Right lung (tissue), 10 donors: ENCODE results near the gene CCN2. TPM values are rescaled to one million over a fixed set of nuclear protein-coding genes. Genes with fewer than 3 reads are reported as not detected.

ENCODE experiments used
- DNase-seq, 2 donors: peaks; one replicate each; pipeline ENCODE4 v3.0.0-alpha.2; 2013
- long read RNA-seq, 8 donors: transcript quantifications; one replicate each; lab custom pipeline, GENCODE V29; 2026
- polyA plus RNA-seq, 5 donors: library from polyadenylated mRNA; unstranded; fragments of 120-200 nt; gene quantifications; one replicate each; pipeline versions ENCODE4 v1.2.1 to v1.2.3, GENCODE V29; 2013; ENCODE audit warnings: inconsistent platforms in 1 of 5, low replicate concordance in 1 of 5; ENCODE audit not compliant: insufficient read length in 5 of 5, insufficient read depth in 1 of 5

The CCN2 gene, protein sequence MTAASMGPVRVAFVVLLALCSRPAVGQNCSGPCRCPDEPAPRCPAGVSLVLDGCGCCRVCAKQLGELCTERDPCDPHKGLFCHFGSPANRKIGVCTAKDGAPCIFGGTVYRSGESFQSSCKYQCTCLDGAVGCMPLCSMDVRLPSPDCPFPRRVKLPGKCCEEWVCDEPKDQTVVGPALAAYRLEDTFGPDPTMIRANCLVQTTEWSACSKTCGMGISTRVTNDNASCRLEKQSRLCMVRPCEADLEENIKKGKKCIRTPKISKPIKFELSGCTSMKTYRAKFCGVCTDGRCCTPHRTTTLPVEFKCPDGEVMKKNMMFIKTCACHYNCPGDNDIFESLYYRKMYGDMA
- polyA plus RNA-seq, result 100 to 1,000 TPM in 2 of 5 donors, 10 to 100 TPM in 3; 18.6 to 108 (median 78.1) TPM
- long read RNA-seq, donor 1, transcript CTGF-201 (5 exons, 2,339 nt), result major isoform, 11 of 11 reads
- long read RNA-seq, donor 1, partial matches to known transcripts, result 0 of 11 reads
- long read RNA-seq, donor 1, other reads (novel, unspliced or antisense), result 0 of 11 reads
- long read RNA-seq, donor 2, transcript CTGF-201 (5 exons, 2,339 nt), result major isoform, 37 of 101 reads
- long read RNA-seq, donor 2, partial matches to known transcripts, result 64 of 101 reads
- long read RNA-seq, donor 2, other reads (novel, unspliced or antisense), result 0 of 101 reads
- long read RNA-seq, donor 3, transcript CTGF-201 (5 exons, 2,339 nt), result major isoform, 20 of 86 reads
- long read RNA-seq, donor 3, partial matches to known transcripts, result 66 of 86 reads
- long read RNA-seq, donor 3, other reads (novel, unspliced or antisense), result 0 of 86 reads
- long read RNA-seq, donor 4, partial matches to known transcripts, result 0 of 4 reads
- long read RNA-seq, donor 4, other reads (novel, unspliced or antisense), result 0 of 4 reads
- long read RNA-seq, donor 5, transcript CTGF-201 (5 exons, 2,339 nt), result major isoform, 24 of 89 reads
- long read RNA-seq, donor 5, partial matches to known transcripts, result 65 of 89 reads
- long read RNA-seq, donor 5, other reads (novel, unspliced or antisense), result 0 of 89 reads
- long read RNA-seq, donor 6, transcript CTGF-201 (5 exons, 2,339 nt), result major isoform, 51 of 99 reads
- long read RNA-seq, donor 6, partial matches to known transcripts, result 48 of 99 reads
- long read RNA-seq, donor 6, other reads (novel, unspliced or antisense), result 0 of 99 reads
- long read RNA-seq, donor 7, transcript CTGF-201 (5 exons, 2,339 nt), result major isoform, 6 of 6 reads
- long read RNA-seq, donor 7, partial matches to known transcripts, result 0 of 6 reads
- long read RNA-seq, donor 7, other reads (novel, unspliced or antisense), result 0 of 6 reads
- long read RNA-seq, donor 8, transcript CTGF-201 (5 exons, 2,339 nt), result major isoform, 8 of 8 reads
- long read RNA-seq, donor 8, partial matches to known transcripts, result 0 of 8 reads
- long read RNA-seq, donor 8, other reads (novel, unspliced or antisense), result 0 of 8 reads

DNA sequence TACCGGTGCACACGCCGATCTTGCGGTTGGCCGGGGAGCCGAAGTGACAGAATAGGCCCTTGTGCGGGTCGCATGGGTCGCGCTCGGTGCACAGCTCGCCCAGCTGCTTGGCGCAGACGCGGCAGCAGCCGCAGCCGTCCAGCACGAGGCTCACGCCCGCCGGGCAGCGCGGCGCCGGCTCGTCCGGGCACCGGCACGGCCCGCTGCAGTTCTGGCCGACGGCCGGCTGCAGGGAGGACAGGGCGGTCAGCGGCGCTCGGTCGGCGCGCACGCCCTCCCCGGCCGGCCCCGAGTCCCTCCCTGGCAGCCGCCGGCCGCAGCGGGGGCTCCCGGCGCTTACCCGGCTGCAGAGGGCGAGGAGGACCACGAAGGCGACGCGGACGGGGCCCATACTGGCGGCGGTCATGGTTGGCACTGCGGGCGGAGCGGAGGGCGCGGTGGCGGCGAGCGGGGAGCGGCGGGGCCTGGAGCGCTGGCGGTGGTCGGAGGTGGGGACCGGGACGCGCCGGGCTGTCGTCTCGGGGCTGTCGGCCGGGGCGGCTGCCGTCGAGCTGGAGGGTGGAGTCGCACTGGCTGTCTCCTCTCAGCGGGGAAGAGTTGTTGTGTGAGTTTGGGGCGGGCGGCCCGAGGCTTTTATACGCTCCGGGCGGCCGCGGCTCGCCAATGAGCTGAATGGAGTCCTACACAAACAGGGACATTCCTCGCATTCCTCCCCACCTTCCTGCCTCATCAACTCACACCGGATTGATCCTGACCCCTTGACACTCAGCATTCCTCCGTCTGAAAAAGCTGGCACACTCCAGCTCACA lies at the start of gene CCN2:
CCN2 (minus strand) TSS at position 606 of the 809 bp plus-strand sequence; CDS start at position 406, 200 bp downstream.
- peak; percentile 73 to 76 for DNase-seq

DNA sequence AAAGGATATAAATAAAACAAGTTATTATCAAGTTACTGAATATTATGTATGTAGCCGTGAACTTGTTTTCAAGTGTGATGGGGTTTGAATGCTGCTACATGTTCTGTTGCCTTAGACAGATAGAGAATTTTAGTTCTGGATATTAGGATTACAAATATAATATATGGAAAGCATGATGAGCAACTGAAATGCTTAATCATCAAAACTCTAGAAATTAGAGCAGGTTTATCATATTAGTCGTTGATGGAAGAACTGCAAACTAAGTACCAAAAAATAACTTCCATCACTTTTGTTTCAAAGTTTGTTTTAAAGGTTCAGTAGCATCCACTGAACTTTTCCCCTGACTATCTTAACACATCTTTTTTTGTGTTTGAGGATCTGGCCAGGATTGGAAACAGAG lies 49.1 kb upstream of the CCN2 start:
- no peak for DNase-seq

DNA sequence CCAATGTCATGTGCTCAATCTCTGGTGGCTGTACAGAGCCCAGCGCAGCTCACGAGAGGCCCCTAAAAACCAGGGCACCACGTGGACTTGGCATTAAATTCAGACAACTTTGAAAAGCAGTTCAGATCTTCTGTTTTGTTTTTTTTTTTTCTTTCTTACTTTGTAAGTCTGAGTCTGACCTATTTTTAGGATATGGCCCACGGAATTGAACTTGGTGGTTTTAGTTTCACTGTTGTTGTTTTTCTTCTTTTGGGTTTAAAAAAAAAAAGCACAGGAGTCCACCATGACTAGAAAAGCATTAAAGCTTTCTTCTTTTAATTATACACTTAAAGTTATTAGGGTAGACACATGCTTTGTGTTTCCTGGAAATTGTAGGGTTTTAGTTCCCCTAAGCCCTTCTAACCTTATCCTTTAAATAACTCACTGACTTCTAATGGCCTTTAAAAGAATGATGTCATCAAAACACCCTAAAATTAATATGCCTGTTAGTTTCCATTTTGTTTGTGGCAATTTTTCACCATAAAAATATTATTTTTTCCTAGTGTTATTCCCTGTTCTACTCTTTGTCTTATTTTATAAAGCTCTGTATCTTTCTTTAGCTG lies 48.5 kb upstream of the CCN2 start:
- DNase-seq, result no peak

DNA sequence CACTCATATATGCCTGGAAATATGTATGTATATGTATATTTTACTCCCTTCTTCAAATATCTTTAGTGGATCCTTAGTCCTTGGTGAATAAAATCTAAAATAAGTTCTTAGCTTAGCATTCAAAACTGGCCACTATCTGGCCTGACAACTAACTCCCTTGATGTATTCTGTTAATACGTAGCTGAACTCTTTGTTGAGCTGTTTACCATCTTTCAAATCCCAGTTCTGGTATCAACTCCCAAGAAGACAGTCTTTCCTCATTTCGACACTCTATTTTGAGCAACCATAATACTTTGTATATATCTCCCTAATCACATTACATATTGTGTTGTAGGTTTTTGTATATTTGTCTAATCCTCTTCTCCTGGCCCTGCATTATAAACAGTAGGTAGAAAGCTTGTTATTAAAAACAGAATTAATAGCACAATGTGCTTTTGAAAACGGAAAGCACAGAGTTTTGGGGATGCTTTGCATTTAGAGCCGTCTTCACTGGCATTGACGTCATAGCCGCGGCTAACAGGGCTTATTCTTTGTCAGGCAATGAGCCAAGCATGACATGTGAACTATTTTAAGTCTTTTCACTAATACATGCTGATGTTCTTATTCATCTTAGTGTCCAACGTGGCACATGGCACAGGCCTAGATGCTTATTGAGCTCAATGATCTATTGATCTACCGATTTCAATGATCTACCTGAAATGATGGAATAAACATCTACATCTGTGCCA lies 47.2 kb upstream of the CCN2 start:
- no peak for DNase-seq

DNA sequence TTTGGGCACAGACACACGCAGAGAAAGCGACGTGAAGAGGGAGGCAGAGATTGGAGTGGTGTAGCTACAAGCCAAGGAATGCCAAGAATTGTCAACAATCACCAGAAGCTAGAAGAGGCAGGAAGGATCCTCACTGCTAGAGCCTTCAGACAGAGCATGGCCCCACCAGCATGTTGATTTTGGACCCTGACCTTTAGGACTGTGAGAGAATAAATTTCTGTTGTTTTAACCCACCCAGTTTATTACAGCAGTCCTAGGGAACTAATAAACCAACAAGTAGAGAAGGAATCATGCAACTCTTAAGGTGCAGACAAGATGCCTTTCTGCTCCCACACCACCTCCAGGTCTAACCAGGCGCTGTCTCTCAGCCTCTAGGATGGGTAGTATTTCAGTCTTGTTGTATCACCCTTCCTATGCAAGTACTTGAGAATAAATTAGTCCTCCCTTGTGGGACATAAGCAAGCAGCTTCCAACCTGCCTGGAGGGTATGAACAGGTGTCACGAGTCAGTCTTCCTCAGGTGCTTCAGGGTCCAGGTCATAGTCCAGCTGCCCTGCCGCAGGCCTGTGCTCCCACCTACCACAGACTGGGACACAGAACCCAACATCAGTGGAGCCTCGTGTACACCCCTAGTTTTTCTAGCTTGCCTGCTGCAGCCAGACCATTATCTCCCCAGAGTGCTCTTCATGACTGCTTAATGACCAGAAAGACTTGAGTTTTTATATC lies 46.4 kb upstream of the CCN2 start:
- DNase-seq, result no peak

DNA sequence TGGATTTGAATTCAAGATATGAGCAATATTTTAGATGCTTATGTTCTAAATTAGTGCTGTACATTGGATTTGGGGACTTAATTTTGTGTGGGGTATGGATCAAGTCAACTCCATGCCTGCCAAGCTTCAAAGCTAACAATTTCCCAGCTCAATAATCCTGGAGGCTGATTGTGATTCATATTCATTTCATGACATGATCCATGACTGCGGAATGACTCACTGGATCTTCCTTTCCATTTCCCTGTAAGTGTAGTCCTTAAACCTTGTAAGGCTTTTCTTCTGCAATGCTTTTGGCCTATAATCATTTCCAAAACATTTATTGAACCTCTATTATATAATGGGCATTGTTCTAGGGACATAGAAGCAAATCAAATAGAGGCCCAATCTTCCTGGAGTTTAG lies 44.7 kb upstream of the CCN2 start:
- DNase-seq, result no peak

DNA sequence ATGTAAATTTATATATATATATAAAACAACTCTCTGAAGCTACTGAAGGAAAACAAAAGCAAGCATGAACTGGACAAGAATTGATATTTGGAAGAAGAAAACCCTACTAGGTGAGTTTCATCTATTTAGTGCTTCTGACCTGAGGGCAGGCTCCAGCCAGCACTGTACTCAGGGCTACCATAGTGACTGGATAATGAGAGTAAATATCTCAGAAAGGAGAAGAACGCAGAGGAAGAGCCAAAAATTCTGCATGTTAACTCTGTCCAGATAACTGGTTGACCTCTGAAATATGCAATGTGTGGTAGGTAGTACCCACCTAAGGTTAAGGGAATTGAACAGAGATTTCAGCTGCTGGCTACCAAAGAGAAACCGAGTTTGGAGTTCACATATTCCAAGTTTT lies 41.4 kb upstream of the CCN2 start:
- DNase-seq, result no peak

DNA sequence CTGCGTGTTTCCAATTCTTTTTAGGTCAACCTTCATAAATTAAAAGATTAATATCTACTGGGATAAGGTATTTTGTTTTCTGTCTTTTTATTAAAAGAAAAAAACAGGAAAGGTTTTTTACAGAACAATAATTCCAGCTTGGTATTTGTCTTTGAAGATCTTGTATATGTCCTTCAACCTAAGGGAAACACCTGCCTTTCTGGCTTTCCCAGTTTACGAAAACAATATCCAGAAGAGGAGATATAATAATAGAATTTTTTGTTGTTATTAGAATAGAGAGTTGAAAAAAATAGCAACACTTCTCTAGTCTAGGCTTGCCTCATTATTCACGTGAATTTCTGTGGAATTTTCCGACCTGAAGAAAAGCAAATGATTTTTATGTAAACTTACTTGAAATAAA lies 37.9 kb upstream of the CCN2 start:
- DNase-seq, result no peak

DNA sequence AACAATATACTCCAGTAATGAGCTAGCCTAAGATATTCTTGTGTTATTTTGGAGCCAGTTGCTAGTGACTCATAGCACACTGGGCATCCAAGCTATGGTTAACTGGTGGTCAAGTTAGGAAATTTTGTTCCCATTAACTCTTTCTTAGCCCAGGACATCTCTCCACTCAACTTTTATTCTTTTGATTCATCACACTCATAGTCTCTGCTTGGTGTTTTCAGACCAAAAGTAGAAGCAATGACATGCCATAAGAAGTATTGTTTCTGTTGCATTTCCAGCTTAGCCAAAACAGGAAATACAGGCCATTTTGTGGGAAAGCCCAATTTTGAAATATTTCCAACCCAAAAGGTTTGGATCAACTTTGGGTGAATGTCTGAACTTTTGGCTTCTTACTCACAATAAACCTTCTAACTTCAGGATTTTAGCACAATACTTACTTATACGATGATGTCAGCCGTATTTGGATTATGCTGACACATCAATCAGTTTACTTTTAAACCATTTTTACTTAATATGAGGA lies 31.6 kb upstream of the CCN2 start:
- DNase-seq, result no peak

DNA sequence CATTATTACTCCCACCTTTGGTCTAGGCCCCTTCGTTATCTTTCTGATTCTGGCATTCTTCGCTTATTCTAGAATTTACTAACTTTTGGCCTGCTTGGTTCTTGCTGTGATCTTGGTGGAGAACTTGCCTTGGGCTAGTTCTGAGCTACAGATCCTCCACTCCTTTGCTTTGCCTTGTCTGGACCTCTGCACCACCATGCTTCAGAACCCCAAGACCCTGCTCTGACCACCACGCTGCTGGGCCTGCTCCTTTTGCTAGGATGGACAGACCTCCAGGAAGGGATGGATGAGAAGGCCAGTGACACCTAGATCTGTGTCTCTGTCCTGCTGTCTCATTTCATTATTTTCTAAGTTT lies 30.4 kb upstream of the CCN2 start:
- no peak for DNase-seq

DNA sequence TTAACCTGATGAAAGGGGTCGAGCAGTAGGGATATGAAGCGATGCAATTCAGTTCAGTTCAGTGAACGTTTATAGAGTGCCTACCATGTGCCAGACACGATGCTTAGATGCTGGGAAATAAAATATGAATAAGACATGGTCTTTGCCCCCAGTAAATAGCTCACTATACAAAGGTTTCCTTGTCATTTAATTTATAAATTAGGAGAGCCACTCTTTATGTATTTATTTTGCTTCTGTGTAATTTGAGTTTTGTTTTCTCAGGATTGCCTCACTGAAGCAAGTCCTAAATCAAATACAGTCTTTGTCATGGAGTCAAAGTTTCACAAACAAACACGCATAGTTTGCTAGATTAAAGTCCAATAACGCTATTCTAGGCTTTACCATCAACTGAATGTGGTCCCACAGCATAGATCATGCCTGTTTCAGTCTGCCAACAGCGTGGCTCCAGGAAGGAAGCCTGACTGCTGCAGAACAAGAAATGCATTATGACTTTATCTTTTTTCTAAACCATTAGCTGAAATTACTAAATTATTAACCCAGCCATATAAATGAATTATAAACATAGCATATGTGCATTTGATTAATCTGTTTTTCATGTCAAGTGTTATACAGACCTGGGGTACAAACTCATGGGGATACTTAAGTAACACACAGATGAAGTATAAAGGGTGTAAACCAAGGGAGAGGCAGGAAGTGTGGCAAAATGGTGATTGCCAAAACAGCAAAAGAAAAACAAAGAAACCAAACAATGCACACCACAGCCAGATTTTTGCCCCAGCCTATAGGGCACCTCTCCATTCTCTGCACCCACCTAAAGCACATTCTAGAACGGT lies 29.8 kb upstream of the CCN2 start:
- no peak for DNase-seq

DNA sequence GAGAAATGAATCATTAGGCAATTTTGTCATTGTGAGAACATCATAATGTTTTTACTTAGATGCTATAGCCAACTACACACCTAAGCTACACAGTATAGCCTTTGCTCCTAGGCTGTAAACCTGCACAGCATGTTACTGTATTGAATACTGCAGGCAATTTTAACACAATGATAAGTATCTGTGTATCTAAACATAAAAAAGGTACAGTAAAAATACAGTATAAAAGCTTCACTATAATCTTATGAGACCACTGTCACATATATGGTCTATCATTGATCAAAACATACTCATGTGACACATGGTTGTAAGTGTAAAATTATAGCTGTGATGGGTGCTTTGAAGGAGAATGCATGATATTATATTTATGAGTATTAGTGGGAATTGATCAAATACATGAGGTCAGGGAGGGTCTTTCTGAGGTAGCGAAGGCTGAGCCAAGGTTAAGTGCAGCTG lies 29.2 kb upstream of the CCN2 start:
- DNase-seq, result no peak

DNA sequence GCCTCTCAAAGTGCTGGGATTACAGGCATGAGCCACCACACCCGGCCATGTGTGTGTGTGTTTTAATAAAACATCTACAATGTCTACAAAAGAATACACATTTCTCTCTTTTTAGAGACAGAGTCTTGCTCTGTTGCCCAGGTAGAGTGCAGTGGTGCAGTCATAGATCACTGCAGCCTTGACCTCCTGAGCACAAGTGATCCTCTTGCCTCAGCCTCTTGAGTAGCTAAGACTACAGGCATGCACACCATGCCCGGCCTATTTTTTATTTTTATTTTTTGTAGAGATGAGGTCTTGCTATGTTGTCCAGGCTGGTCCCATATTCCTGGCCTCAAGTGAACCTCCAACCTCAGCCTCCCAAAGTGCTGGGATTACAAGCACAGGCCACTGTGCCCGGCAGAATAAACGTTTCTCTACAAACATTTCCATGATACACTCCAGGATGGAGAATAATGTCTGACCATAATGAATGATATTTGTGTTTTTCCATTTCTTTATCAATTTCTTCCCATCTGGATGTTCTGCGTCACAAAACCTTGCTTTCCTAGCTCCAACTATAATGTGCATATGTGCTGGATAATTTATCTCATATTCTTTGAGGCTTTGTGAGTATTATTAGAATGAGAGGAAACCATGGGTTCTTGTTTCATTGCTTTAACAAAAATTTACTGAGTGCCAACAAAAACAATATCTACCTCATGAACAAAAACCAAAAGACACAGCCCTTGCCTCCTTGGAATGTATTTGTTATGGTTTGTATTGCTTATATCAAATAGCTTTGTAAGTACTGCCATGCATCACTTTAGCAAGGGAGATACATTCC lies 28.6 kb upstream of the CCN2 start:
- DNase-seq, result no peak

DNA sequence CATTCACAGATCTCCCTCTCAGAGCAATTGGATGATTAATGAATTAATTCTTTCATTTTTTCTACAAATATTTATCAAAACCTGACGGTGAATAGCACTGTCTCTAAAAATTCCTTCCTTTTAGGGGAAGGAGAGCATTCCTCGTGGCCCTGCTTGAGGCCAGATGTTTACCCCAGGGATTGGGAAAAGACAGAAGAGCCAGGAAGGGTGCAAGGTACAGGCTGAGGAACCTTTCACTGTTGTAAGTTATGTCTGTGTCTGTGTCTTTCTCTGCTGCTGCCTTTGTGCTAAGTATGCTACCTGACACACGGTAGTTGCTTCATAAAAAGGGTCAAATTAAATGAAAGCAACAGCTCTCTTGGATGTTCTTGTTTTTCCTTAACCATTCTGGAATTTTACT lies 27.4 kb upstream of the CCN2 start:
- no peak for DNase-seq

DNA sequence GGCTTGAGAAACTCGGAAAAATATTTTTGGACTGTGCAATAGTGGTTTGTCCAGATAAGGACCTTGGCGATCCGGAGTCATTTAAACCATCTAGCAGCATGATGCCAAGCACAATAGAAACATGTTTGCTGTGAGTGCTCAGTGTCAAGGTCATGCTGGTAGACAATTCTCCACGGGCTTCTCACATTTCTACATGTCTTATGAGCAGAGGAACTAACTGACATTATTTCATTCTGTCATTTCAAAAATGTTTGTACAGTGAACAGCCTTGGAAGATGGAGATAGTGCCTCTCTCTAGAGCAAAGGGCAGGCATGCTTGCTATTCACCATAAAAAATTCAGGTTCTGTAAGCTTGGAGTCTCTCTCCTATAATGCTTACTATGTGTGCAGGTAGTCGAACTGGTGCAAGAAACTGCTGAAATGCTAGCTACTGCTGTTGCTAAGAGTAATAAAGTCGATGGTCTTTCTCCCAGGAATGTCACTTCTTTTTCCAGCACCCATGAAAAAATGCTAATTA lies 25.4 kb upstream of the CCN2 start:
- no peak for DNase-seq

DNA sequence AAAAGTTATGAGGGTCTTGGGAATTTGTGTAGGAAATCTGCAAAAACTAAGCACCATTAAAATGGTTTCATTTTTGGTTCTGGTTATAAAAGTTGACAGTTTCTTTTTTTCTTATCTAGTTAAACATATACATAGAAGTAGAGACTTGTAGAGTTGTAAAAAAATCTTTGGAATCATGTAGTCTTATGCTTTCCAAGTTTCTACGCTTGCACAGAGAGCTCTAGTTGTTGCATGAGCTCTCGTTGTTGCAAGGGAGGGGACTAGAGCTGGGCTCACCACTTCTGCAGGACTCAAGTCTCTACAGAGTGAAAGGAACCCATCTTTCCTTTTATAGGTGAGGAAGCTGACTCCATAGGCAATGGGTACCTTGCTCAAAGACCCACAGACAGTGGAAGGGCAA lies 21.6 kb upstream of the CCN2 start:
- no peak for DNase-seq
